ENCODE results near the gene UBR2.
"Not testable (repeated sequence)": the region's sequence is repeated elsewhere in the genome, so short reads cannot be mapped to it uniquely, and the experiment has no call there.

Gene UBR2

GRCh38 chr6:42555477-42556457 is 8.1 kb upstream of the UBR2 start:
- DNase-seq: no peak

- DNase-seq: no peak
These were observed 7.4 kb upstream of the UBR2 start for GRCh38 chr6:42556462-42556861.

GRCh38 chr6:42559276-42559675 is 4.6 kb upstream of the UBR2 start:
- DNase-seq: not testable (repeated sequence)

GRCh38 chr6:42561986-42562385 is 1.8 kb upstream of the UBR2 start:
- DNase-seq: no peak

GRCh38 chr6:42562788-42563405 is 932 bp upstream of the UBR2 start:
- no peak for DNase-seq

- no peak for DNase-seq
These were observed 637 bp downstream of the UBR2 start for GRCh38 chr6:42564506-42564825.

- DNase-seq: no peak
These were observed 2.2 kb downstream of the UBR2 start for GRCh38 chr6:42565823-42566613.

GRCh38 chr6:42566614-42567208 is 2.9 kb downstream of the UBR2 start:
- no peak for DNase-seq

GRCh38 chr6:42567237-42567636 is 3.4 kb downstream of the UBR2 start:
- DNase-seq: not testable (repeated sequence)

- DNase-seq: no peak
These were observed 5.5 kb downstream of the UBR2 start for GRCh38 chr6:42569102-42570028.

- no peak for DNase-seq
These were observed 7.9 kb downstream of the UBR2 start for GRCh38 chr6:42571611-42572342.

- no peak for DNase-seq
These were observed 8.7 kb downstream of the UBR2 start for GRCh38 chr6:42572523-42572922.

GRCh38 chr6:42576538-42576937 is 12.7 kb downstream of the UBR2 start:
- not testable (repeated sequence) for DNase-seq

GRCh38 chr6:42598300-42598699 is 34.5 kb downstream of the UBR2 start:
- no peak for DNase-seq

GRCh38 chr6:42599558-42599957 is 35.7 kb downstream of the UBR2 start:
- DNase-seq: no peak

GRCh38 chr6:42604150-42604549 is 40.3 kb downstream of the UBR2 start:
- no peak for DNase-seq

GRCh38 chr6:42604699-42605098 is 40.9 kb downstream of the UBR2 start:
- DNase-seq: not testable (repeated sequence)

- no peak for DNase-seq
These were observed 46.6 kb downstream of the UBR2 start for GRCh38 chr6:42610416-42610815.

- no peak for DNase-seq
These were observed 51.7 kb downstream of the UBR2 start for GRCh38 chr6:42615518-42615917.

GRCh38 chr6:42616716-42617115 is 52.9 kb downstream of the UBR2 start:
- no peak for DNase-seq

- DNase-seq: no peak
These were observed 54.3 kb downstream of the UBR2 start for GRCh38 chr6:42618105-42618504.

All from activated CD8-positive, alpha-beta memory T cell treated with anti-CD3 and anti-CD28 coated beads for 24 hours (primary cell).